ENCODE results near the gene GPX3.

The GPX3 gene

GRCh38 chr5:151076616-151077015, 56.2 kb downstream of the GPX3 start:
- no peak for DNase-seq (ENCODE audit: low read depth in 3 of 3)

DNA sequence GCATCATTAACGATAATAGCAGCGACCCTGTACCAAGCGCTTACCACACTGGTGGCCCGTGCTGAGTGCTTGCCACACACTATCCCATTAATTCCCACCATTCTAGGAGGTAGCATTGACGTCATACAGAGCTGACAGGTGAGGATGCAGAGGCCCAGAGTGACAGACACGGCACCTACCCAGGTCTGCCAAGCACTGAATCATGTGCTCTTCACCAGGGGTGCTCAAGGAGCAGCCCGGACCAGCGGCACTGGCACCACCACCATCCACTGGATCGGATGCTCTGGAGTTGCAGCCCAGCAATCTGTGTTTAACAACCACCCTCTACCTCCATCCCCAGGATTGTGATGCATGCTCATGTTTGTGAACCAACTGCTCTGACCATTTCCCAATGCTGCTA, 57.0 kb downstream of the GPX3 start:
- DNase-seq (ENCODE audit: low read depth in 3 of 3): no peak

- no peak for DNase-seq (ENCODE audit: low read depth in 3 of 3)
Measured at GRCh38 chr5:151077967-151078366, 57.6 kb downstream of the GPX3 start.

All from stimulated activated CD4-positive, alpha-beta T cell treated with anti-CD3 and anti-CD28 coated beads, TNF-alpha, amount 100 ng/mL, for 48 hours (primary cell).